Endometrium (tissue), 2 donors: Measurements from ENCODE around the gene BBS12.

Experiments used
- FAIRE-seq: peaks from 2 replicates; lab custom pipeline; 2012; peaks lifted over from hg19 to GRCh38; lab: Jason Lieb, UNC
- donor health status: control.
- donor health status: control.

Gene BBS12

GRCh38 chr4:122732329-122733026, at the start of gene BBS12:
Gene BBS12 (plus strand): TSS chr4:122732704. CDS start chr4:122741893, 9,189 bp downstream.
- FAIRE-seq = peak; percentile 98

- FAIRE-seq = no peak
Observed at GRCh38 chr4:122686691-122687090, 45.8 kb upstream of the BBS12 start.

GRCh38 chr4:122687531-122688061, 44.9 kb upstream of the BBS12 start:
- FAIRE-seq = no peak

- no peak for FAIRE-seq
Observed at GRCh38 chr4:122688529-122689140, 43.9 kb upstream of the BBS12 start.

- FAIRE-seq = no peak
Observed at GRCh38 chr4:122689972-122690371, 42.5 kb upstream of the BBS12 start.

GRCh38 chr4:122691988-122692387, 40.5 kb upstream of the BBS12 start:
- FAIRE-seq = no peak

GRCh38 chr4:122692641-122693520, 39.6 kb upstream of the BBS12 start:
- FAIRE-seq = no peak

- FAIRE-seq = no peak
Observed at GRCh38 chr4:122695226-122695625, 37.3 kb upstream of the BBS12 start.

- no peak for FAIRE-seq
Observed at GRCh38 chr4:122700178-122700725, 32.3 kb upstream of the BBS12 start.

- FAIRE-seq = no peak
Observed at GRCh38 chr4:122701061-122701460, 31.4 kb upstream of the BBS12 start.

- FAIRE-seq = no peak
Observed at GRCh38 chr4:122701965-122702364, 30.5 kb upstream of the BBS12 start.

- no peak for FAIRE-seq
Observed at GRCh38 chr4:122702939-122703338, 29.6 kb upstream of the BBS12 start.

- no peak for FAIRE-seq
Observed at GRCh38 chr4:122703868-122704267, 28.6 kb upstream of the BBS12 start.

GRCh38 chr4:122705009-122705408, 27.5 kb upstream of the BBS12 start:
- FAIRE-seq = no peak

- FAIRE-seq = no peak
Observed at GRCh38 chr4:122705547-122706117, 26.9 kb upstream of the BBS12 start.

GRCh38 chr4:122706511-122706910, 26.0 kb upstream of the BBS12 start:
- FAIRE-seq = no peak

GRCh38 chr4:122707497-122707896, 25.0 kb upstream of the BBS12 start:
- no peak for FAIRE-seq

GRCh38 chr4:122709236-122709635, 23.3 kb upstream of the BBS12 start:
- FAIRE-seq = no peak

- no peak for FAIRE-seq
Observed at GRCh38 chr4:122710434-122711308, 21.8 kb upstream of the BBS12 start.

GRCh38 chr4:122711919-122712318, 20.6 kb upstream of the BBS12 start:
- no peak for FAIRE-seq

- FAIRE-seq = no peak
Observed at GRCh38 chr4:122712782-122713181, 19.7 kb upstream of the BBS12 start.
